ENCODE data around the gene ZSWIM5.

- no peak for TF ChIP-seq CTCF (IDR thresholded peaks at IDR 0.05)
- TF ChIP-seq EZH2 (IDR thresholded peaks at IDR 0.05; ENCODE audit: borderline replicate concordance, insufficient read depth, low read depth, low read length, poor library complexity, severe bottlenecking): no peak
Measured at GRCh38 chr1:45200435-45200834, 6.0 kb downstream of the ZSWIM5 start.
